Raji (cell line): ENCODE measurements around the gene FLNA.

Source experiments
- POLR2A ChIP-seq: IDR thresholded peaks from 2 replicates; pipeline ENCODE4 v1.6.1; 2011; ENCODE audit warnings: low read depth, low read length, control low read depth; ENCODE audit not compliant: insufficient read depth

FLNA gene

DNA sequence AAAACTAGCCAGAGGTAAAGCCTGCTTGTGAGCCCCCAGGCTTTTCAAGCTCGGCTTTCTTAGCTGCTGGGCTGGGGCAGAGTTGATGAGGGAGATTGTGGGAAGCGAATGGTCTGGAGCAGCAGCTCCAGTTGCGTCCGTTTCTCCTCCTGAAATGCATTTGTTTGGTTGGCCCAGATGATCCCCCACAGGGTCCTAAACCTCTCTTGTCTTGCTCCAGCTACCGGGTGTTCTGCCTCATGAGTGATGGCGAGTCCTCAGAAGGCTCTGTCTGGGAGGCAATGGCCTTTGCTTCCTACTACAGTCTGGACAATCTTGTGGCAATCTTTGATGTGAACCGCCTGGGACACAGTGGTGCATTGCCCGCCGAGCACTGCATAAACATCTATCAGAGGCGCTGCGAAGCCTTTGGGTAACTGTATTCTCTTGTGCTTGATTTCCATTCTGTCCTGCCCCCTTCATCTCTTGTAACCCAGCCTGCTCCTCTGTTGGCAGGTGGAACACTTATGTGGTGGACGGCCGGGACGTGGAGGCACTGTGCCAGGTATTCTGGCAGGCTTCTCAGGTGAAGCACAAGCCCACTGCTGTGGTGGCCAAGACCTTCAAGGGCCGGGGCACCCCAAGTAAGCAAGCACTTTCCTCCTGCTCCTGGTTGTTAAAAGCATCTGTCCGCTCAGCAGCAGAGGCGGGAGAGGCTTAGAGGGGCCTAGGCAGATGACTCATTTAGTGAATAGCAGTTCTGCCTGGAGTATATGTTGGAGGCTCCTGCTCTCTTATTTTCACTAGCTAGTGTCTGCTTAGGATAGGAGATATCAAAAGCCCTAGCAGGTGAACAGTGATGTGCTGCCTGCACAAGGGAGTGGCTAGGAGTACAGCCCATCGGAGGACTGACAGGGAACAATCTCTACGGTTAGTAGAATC is 63.6 kb downstream of the FLNA start:
- no peak for TF ChIP-seq POLR2A

- TF ChIP-seq POLR2A = no peak
Measured at GRCh38 chrX:154309041-154309775, 65.2 kb downstream of the FLNA start.

- no peak for TF ChIP-seq POLR2A
Measured at GRCh38 chrX:154308108-154308946, 66.1 kb downstream of the FLNA start.

DNA sequence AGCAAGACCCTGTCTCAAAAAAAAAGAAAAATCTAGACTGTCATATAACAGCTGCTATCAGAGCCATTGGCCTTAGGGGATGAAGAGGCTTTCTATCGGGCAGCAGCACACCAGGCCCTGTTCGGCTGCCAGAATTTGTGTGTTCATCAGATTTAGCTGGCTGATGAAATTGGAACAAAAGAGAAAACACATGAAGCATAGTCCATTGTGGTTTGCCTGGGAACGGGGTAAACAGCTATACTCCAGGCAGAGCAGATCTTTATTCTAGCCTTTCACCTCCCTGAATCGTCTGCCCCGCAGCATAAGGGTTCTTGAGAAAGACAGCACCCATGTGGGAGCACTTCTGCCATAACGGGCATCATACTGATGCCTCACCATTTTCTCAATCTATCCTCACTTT is 67.2 kb downstream of the FLNA start:
- TF ChIP-seq POLR2A = no peak

GRCh38 chrX:154305541-154306205 is 68.8 kb downstream of the FLNA start:
- no peak for TF ChIP-seq POLR2A

GRCh38 chrX:154304846-154305245 is 69.6 kb downstream of the FLNA start:
- no peak for TF ChIP-seq POLR2A

- no peak for TF ChIP-seq POLR2A
Measured at GRCh38 chrX:154303476-154303875, 71.0 kb downstream of the FLNA start.

- TF ChIP-seq POLR2A = no peak
Measured at GRCh38 chrX:154300816-154301215, 73.6 kb downstream of the FLNA start.
